IPS-20b (cell line): ENCODE results near the gene BDKRB2.

Experiments
- H3K27ac ChIP-seq: one replicate; pipeline ENCODE4 v1.5.1; 2013; ENCODE audit warnings: low read length
- H3K27me3 ChIP-seq: 2 replicates; pipeline ENCODE4 v1.6.1; 2013; ENCODE audit warnings: mild to moderate bottlenecking, low read length, inconsistent platforms; ENCODE audit not compliant: insufficient read depth
- H3K36me3 ChIP-seq: 2 replicates; pipeline ENCODE4 v1.6.1; 2013; ENCODE audit warnings: low read depth, mild to moderate bottlenecking, inconsistent platforms, low read length, moderate library complexity; ENCODE audit not compliant: insufficient read depth
- H3K4me1 ChIP-seq: 2 replicates; pipeline ENCODE4 v1.6.1; 2013; ENCODE audit warnings: mild to moderate bottlenecking, control low read depth, inconsistent platforms, low read length, moderate library complexity; ENCODE audit not compliant: insufficient read depth
- H3K4me3 ChIP-seq: 2 replicates; pipeline ENCODE4 v1.5.1; 2013; ENCODE audit warnings: mild to moderate bottlenecking, low read length, inconsistent platforms
- H3K9ac ChIP-seq: 2 replicates; pipeline ENCODE4 v1.6.1; 2013; ENCODE audit warnings: low read depth, mild to moderate bottlenecking, inconsistent platforms, low read length, moderate library complexity
- H3K9me3 ChIP-seq: 2 replicates; pipeline ENCODE4 v1.6.1; 2013; ENCODE audit warnings: mild to moderate bottlenecking, low read depth, low read length, inconsistent platforms; ENCODE audit not compliant: insufficient read depth

Gene BDKRB2

GRCh38 chr14:96249029-96249428 lies 44.4 kb downstream of the BDKRB2 start:
- Histone ChIP-seq H3K27me3 (no peaks in the 10 kb centered on the region; the same call in 1 of the 2 replicates), H3K27ac (no peak overlapping the region), H3K9me3 (peaks cover under 1% of the 10 kb centered on the region; the same call in 1 of the 2 replicates), H3K4me1 (peaks cover 6% of the 10 kb centered on the region), H3K36me3 (no peaks in the 10 kb centered on the region), H3K4me3 (no peak overlapping the region), H3K9ac (no peak overlapping the region)

DNA sequence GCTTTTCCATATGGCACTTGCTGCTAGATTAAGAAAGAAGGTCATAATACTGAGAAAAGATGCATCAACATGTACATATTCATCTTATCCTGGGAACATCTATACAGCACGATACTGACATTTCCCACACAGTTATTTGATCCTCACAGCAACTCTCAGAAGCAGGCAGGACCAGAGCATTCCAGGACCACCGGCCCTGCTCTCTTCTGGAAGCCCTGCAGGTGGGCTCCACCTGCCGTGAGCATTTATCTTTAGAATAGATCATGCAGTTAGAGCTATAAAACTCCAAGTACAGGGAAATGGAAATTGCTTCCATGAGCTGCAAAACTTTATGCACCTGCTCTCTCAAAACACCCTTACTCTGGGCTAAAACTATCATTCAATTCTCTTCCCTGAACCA lies 45.8 kb downstream of the BDKRB2 start:
- Histone ChIP-seq H3K9me3 (no peaks in the 10 kb centered on the region), H3K4me1 (peaks cover 6% of the 10 kb centered on the region), H3K27me3 (no peaks in the 10 kb centered on the region; the same call in 1 of the 2 replicates), H3K9ac (no peak overlapping the region), H3K36me3 (no peaks in the 10 kb centered on the region), H3K27ac (no peak overlapping the region), H3K4me3 (no peak overlapping the region)

- no peak overlapping the region for H3K27ac ChIP-seq
- H3K4me1 ChIP-seq: peaks cover 6% of the 10 kb centered on the region
- no peaks in the 10 kb centered on the region; the same call in 1 of the 2 replicates for H3K27me3 ChIP-seq
- no peaks in the 10 kb centered on the region for H3K36me3 ChIP-seq
- no peaks in the 10 kb centered on the region for H3K9me3 ChIP-seq
- no peak overlapping the region for H3K9ac ChIP-seq
- no peak overlapping the region for H3K4me3 ChIP-seq
These were observed 47.1 kb downstream of the BDKRB2 start for GRCh38 chr14:96251656-96252155.

DNA sequence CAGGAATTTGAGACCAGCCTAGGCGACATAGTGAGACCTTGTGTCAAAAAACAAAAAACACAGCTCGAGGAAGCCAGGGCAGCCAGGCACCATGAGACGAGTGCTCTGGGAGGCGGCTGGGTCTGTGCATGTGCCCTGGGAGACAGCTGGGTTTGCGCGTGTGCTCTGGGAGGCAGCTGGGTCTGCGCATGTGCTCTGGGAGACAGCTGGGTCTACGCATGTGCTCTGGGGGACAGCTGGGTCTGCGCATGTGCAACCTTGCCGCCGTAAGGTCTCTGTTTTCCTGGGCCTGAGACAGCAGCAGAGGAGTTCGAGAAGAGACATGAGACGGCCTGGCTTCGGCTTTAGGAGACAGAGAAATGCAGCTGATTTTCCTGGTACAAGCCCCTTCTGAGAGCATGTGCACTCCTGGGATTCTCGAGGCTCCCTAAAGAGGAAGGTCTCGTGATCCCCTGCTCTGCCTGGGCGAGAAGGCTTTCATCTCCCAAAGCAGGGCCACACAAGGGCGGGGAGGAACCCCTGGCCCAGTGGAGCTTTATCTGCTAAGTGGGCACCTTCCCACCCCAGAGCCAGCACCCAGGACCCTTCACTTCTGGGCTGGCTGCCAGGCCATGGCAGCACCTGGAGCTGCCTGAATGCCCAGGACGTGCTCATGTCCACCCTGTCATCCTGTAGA lies 47.8 kb downstream of the BDKRB2 start:
- H3K27me3 ChIP-seq: no peaks in the 10 kb centered on the region; the same call in 1 of the 2 replicates
- no peak overlapping the region for H3K4me3 ChIP-seq
- peaks cover 6% of the 10 kb centered on the region for H3K4me1 ChIP-seq
- H3K9me3 ChIP-seq: no peaks in the 10 kb centered on the region
- no peak overlapping the region for H3K9ac ChIP-seq
- no peaks in the 10 kb centered on the region for H3K36me3 ChIP-seq
- no peak overlapping the region for H3K27ac ChIP-seq

- no peaks in the 10 kb centered on the region for H3K9me3 ChIP-seq
- H3K9ac ChIP-seq: no peak overlapping the region
- H3K27ac ChIP-seq: no peak overlapping the region
- no peaks in the 10 kb centered on the region; the same call in 1 of the 2 replicates for H3K27me3 ChIP-seq
- H3K4me3 ChIP-seq: no peak overlapping the region
- H3K4me1 ChIP-seq: peaks cover 6% of the 10 kb centered on the region
- H3K36me3 ChIP-seq: no peaks in the 10 kb centered on the region
These were observed 48.4 kb downstream of the BDKRB2 start for GRCh38 chr14:96252999-96253539.

- H3K9ac ChIP-seq: no peak overlapping the region
These were observed 50.0 kb downstream of the BDKRB2 start for GRCh38 chr14:96254687-96255086.

GRCh38 chr14:96255501-96256366 lies 51.1 kb downstream of the BDKRB2 start, which contains the start of gene BDKRB1:
TSS of gene BDKRB1 (plus strand) at chr14:96256210. CDS start at chr14:96263683, 7,473 bp downstream.
- no peaks in the 10 kb centered on the region; the same call in 1 of the 2 replicates for H3K27me3 ChIP-seq
- no peaks in the 10 kb centered on the region for H3K36me3 ChIP-seq
- H3K4me1 ChIP-seq: peaks cover 2% of the 10 kb centered on the region
- no peak within 1 kb of the TSS for H3K27ac ChIP-seq
- H3K9ac ChIP-seq: no peak within 1 kb of the TSS
- no peak within 1 kb of the TSS for H3K4me3 ChIP-seq
- no peaks in the 10 kb centered on the region for H3K9me3 ChIP-seq

More at GRCh38 chr14:96254687-96255086, 50.0 kb downstream of the BDKRB2 start:
- H3K4me3 ChIP-seq: no peak overlapping the region
- no peaks in the 10 kb centered on the region for H3K36me3 ChIP-seq
- no peak overlapping the region for H3K27ac ChIP-seq
- no peaks in the 10 kb centered on the region; the same call in 1 of the 2 replicates for H3K27me3 ChIP-seq
- H3K4me1 ChIP-seq: peaks cover 6% of the 10 kb centered on the region
- no peaks in the 10 kb centered on the region for H3K9me3 ChIP-seq

DNA sequence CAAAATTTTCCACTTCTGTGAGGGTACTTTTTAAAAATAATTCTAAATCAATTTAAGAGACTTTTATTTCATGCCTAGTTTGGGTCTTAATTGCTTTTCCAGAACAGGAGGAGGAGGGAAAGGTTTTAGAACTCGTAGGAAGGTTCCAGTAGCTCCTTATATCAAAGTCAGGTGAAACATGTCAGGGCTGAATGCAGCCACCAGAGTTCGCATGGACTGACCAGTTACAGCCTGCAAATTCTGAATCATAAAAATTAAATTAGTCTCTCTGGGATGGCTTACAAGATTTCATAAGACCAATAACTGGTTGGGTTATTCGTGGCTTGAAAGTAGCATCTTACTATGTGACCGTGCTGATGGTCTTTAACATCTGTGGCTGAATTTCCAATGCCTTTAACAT lies 51.8 kb downstream of the BDKRB2 start:
- H3K4me1 ChIP-seq: no peaks in the 10 kb centered on the region; the same call in 1 of the 2 replicates
- no peaks in the 10 kb centered on the region; the same call in 1 of the 2 replicates for H3K27me3 ChIP-seq
- no peaks in the 10 kb centered on the region for H3K36me3 ChIP-seq
- no peaks in the 10 kb centered on the region for H3K9me3 ChIP-seq
- no peak overlapping the region for H3K4me3 ChIP-seq
- H3K9ac ChIP-seq: no peak overlapping the region
- no peak overlapping the region for H3K27ac ChIP-seq

- H3K27ac ChIP-seq: no peak overlapping the region
- H3K9me3 ChIP-seq: no peaks in the 10 kb centered on the region
- H3K4me3 ChIP-seq: no peak overlapping the region
- no peaks in the 10 kb centered on the region for H3K36me3 ChIP-seq
- no peaks in the 10 kb centered on the region; the same call in 1 of the 2 replicates for H3K4me1 ChIP-seq
- H3K27me3 ChIP-seq: no peaks in the 10 kb centered on the region; the same call in 1 of the 2 replicates
- H3K9ac ChIP-seq: no peak overlapping the region
These were observed 52.4 kb downstream of the BDKRB2 start for GRCh38 chr14:96257056-96257455.

GRCh38 chr14:96257900-96258299 lies 53.3 kb downstream of the BDKRB2 start:
- Histone ChIP-seq H3K4me1 (no peaks in the 10 kb centered on the region; the same call in 1 of the 2 replicates), H3K4me3 (no peak overlapping the region), H3K27ac (no peak overlapping the region), H3K9ac (no peak overlapping the region), H3K27me3 (no peaks in the 10 kb centered on the region; the same call in 1 of the 2 replicates), H3K9me3 (no peaks in the 10 kb centered on the region), H3K36me3 (no peaks in the 10 kb centered on the region)

DNA sequence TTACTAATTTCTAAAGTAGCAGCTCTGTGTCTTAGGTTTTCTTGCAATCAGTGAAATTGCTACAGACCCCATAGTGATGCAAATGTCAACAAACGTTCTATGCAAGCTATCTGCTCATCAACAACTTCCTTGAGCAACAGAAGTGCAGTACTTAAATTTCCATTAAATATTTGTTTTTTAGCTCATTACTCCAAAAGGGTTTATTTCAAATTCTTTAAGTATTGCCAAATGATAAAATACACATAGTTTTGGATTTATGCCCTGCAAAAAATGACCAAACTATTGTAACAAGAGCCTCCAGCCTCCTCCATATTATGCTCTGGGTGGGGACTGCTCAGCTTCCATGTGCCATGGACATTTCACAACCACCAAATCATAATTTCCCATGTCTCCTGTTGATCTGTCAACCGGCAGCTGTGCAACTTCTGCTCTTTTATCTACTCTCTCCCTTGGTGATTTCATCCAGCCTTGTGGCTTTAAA lies 55.7 kb downstream of the BDKRB2 start:
- no peak overlapping the region for H3K9ac ChIP-seq
- no peaks in the 10 kb centered on the region for H3K4me1 ChIP-seq
- no peaks in the 10 kb centered on the region for H3K36me3 ChIP-seq
- H3K27ac ChIP-seq: no peak overlapping the region
- no peak overlapping the region for H3K4me3 ChIP-seq
- no peaks in the 10 kb centered on the region for H3K9me3 ChIP-seq
- no peaks in the 10 kb centered on the region for H3K27me3 ChIP-seq
